ENCODE measurements around the gene RERE.

GRCh38 chr1:8604041-8604945 lies 213.1 kb downstream of the RERE start:
- TF ChIP-seq MAX (IDR thresholded peaks at IDR 0.05) (no peak), TCF12 (IDR thresholded peaks at IDR 0.05; ENCODE audit: low read depth) (no peak), EGR1 (IDR thresholded peaks at IDR 0.05) (no peak), YY1 (IDR thresholded peaks at IDR 0.05; ENCODE audit: low read depth) (no peak), NFIC (IDR thresholded peaks at IDR 0.05) (no peak), RAD21 (IDR thresholded peaks at IDR 0.05; ENCODE audit: low read depth) (no peak), EP300 (IDR thresholded peaks at IDR 0.05; ENCODE audit: borderline replicate concordance) (no peak), FOXM1 (IDR thresholded peaks at IDR 0.05; ENCODE audit: borderline replicate concordance, low read depth) (no peak), TEAD4 (IDR thresholded peaks at IDR 0.05) (no peak), TAF1 (IDR thresholded peaks at IDR 0.05; ENCODE audit: low read depth) (no peak), CEBPB (IDR thresholded peaks at IDR 0.05) (no peak)

Measured in Ishikawa (cell line).